ENCODE data around the gene IL1RAPL1. TPM values are rescaled to one million over a fixed set of nuclear protein-coding genes. Genes with fewer than 3 reads are reported as not detected.

The IL1RAPL1 gene
- total and polyA plus RNA-seq, 2 donors (not counting 3 experiments of a cell fraction or from before 2014, with no cell fraction given): 0.79 to 1.3 TPM

- Histone ChIP-seq H4K20me1 (replicated peaks; ENCODE audit: control insufficient read depth, extremely low read depth, insufficient read depth, low read length) (no peaks in the 10 kb centered on the region), H3K9me1 (replicated peaks; ENCODE audit: control insufficient read depth, extremely low read depth, insufficient read depth, low read length) (no peaks in the 10 kb centered on the region), H3K4me2 (ENCODE audit: insufficient read depth, low read length) (no peak overlapping the region), H3K4me3 (replicated peaks in 1 of 3; ENCODE audit: insufficient read depth in 1 of 3, low read depth in 1 of 3, low read length in 3 of 3) (no peak overlapping the region), H3K4me1 (ENCODE audit: control insufficient read depth, extremely low read depth, insufficient read depth, low read length) (no peaks in the 10 kb centered on the region), H3K9ac (replicated peaks; ENCODE audit: extremely low read depth, insufficient read depth, low read length) (no peak overlapping the region), H3K79me2 (ENCODE audit: control insufficient read depth, insufficient read depth, low read length) (no peaks in the 10 kb centered on the region), H2AFZ (ENCODE audit: low read depth, low read length) (no peak overlapping the region), H3K9me3 (replicated peaks; ENCODE audit: control insufficient read depth, insufficient read depth, low read length) (no peaks in the 10 kb centered on the region), H3K36me3 (ENCODE audit: control insufficient read depth in 2 of 2, extremely low read depth in 1 of 2, insufficient read depth in 2 of 2, low read length in 2 of 2) (no peaks in the 10 kb centered on the region), H3K27ac (ENCODE audit: insufficient read depth, low read depth, low read length) (no peak overlapping the region), H3K27me3 (ENCODE audit: control insufficient read depth in 2 of 2, insufficient read depth in 2 of 2, low read length in 2 of 2) (no peaks in the 10 kb centered on the region)
- intact Hi-C loops (cut with micrococcal nuclease): no loop called here
- POLR2A ChIA-PET: no interaction called here
- no TSS peak for BruUV-seq (replicated peaks)
- CTCF ChIA-PET: no interaction called here
- dilution Hi-C loops (cut with MboI; ENCODE audit: extremely low pct_ligation_motif_present, low sequenced_read_pairs): no loop called here
- DNase-seq (ENCODE audit: low read depth, low spot score) (no peak), FAIRE-seq (no peak)
- TF ChIP-seq MYC (IDR thresholded peaks at IDR 0.05; ENCODE audit: low read depth, low read length) (no peak), GATA2 (IDR thresholded peaks at IDR 0.05; ENCODE audit: insufficient read depth, insufficient read length, low read depth, low read length) (no peak), FOS (IDR thresholded peaks at IDR 0.05; ENCODE audit: borderline replicate concordance, insufficient read depth, low read length) (no peak), POLR2A (IDR thresholded peaks at IDR 0.05; ENCODE audit: low read depth, low read length) (no peak), JUN (IDR thresholded peaks at IDR 0.05; ENCODE audit: borderline replicate concordance, insufficient read depth, insufficient read length, low read depth) (no peak), POLR2AphosphoS5 (IDR thresholded peaks at IDR 0.05; ENCODE audit: insufficient read depth, low read depth, low read length) (no peak), EZH2 (IDR thresholded peaks at IDR 0.05; ENCODE audit: borderline replicate concordance, low read depth, low read length, severe bottlenecking) (no peak)
- TF ChIP-seq, protein P1, sequence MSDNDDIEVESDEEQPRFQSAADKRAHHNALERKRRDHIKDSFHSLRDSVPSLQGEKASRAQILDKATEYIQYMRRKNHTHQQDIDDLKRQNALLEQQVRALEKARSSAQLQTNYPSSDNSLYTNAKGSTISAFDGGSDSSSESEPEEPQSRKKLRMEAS (IDR thresholded peaks at IDR 0.05; ENCODE audit: insufficient read depth, insufficient read length): no peak
- TF ChIP-seq, protein P2, sequence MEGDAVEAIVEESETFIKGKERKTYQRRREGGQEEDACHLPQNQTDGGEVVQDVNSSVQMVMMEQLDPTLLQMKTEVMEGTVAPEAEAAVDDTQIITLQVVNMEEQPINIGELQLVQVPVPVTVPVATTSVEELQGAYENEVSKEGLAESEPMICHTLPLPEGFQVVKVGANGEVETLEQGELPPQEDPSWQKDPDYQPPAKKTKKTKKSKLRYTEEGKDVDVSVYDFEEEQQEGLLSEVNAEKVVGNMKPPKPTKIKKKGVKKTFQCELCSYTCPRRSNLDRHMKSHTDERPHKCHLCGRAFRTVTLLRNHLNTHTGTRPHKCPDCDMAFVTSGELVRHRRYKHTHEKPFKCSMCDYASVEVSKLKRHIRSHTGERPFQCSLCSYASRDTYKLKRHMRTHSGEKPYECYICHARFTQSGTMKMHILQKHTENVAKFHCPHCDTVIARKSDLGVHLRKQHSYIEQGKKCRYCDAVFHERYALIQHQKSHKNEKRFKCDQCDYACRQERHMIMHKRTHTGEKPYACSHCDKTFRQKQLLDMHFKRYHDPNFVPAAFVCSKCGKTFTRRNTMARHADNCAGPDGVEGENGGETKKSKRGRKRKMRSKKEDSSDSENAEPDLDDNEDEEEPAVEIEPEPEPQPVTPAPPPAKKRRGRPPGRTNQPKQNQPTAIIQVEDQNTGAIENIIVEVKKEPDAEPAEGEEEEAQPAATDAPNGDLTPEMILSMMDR (IDR thresholded peaks at IDR 0.05; ENCODE audit: extremely low read depth in 1 of 2, insufficient read depth in 1 of 2, low read depth in 1 of 2, low read length in 2 of 2): no peak
Observed at GRCh38 chrX:29852767-29853166, 1265.5 kb downstream of the IL1RAPL1 start.

Measured in endothelial cell of umbilical vein (primary cell).